ENCODE measurements around the gene GATAD2B. TPM values are rescaled to one million over a fixed set of nuclear protein-coding genes. Genes with fewer than 3 reads are reported as not detected.
"Not testable (repeated sequence)": the region's sequence is repeated elsewhere in the genome, so short reads cannot be mapped to it uniquely, and the experiment has no call there.

GATAD2B gene
- total and polyA plus RNA-seq, 2 donors (not counting 3 experiments of a cell fraction or from before 2014, with no cell fraction given) = 8.5 to 46.3 TPM

DNA sequence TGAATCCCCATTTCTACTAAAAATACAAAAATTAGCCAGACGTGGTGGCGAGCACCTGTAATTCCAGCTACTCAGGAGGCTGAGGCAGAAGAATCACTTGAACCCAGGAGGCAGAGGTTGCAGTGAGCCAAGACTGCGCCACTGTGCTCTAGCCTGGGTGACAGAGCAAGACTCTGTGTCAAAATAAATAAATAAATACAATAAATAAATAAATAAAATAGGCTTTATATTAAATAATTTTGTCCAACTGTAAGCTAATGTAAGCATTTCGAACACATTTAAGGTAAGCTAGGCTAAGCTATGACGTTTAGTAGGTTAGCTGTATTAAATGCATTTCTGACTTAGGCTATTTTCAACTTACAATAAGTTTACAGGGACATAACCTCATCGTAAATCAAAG is 12.2 kb downstream of the GATAD2B start:
- dilution Hi-C loops (cut with MboI; ENCODE audit: extremely low pct_ligation_motif_present, low sequenced_read_pairs); H3K9me1 ChIP-seq (replicated peaks; ENCODE audit: control insufficient read depth, extremely low read depth, insufficient read depth, low read length); H3K4me2 ChIP-seq (ENCODE audit: insufficient read depth, low read length); H3K27me3 ChIP-seq (ENCODE audit: control insufficient read depth in 2 of 2, insufficient read depth in 2 of 2, low read length in 2 of 2); POLR2A ChIA-PET; H3K9ac ChIP-seq (replicated peaks; ENCODE audit: extremely low read depth, insufficient read depth, low read length); H3K4me3 ChIP-seq (replicated peaks in 1 of 3; ENCODE audit: insufficient read depth in 1 of 3, low read depth in 1 of 3, low read length in 3 of 3); BruUV-seq (replicated peaks); H3K9me3 ChIP-seq (replicated peaks; ENCODE audit: control insufficient read depth, insufficient read depth, low read length); H3K4me1 ChIP-seq (ENCODE audit: control insufficient read depth, extremely low read depth, insufficient read depth, low read length); FAIRE-seq; DNase-seq (ENCODE audit: low read depth, low spot score); H4K20me1 ChIP-seq (replicated peaks; ENCODE audit: control insufficient read depth, extremely low read depth, insufficient read depth, low read length); intact Hi-C loops (cut with micrococcal nuclease); H3K36me3 ChIP-seq (ENCODE audit: control insufficient read depth in 2 of 2, extremely low read depth in 1 of 2, insufficient read depth in 2 of 2, low read length in 2 of 2); H2AFZ ChIP-seq (ENCODE audit: low read depth, low read length); H3K27ac ChIP-seq (ENCODE audit: insufficient read depth, low read depth, low read length): not testable (repeated sequence)
- peaks cover 88% of the 10 kb centered on the region for H3K79me2 ChIP-seq (ENCODE audit: control insufficient read depth, insufficient read depth, low read length)
- CTCF ChIA-PET = interaction anchor here (1.0 to 1.8 kb wide), 3 partner anchors 11 to 90 kb away, joined by 3 to 8 read pairs (median 3); partner anchors contain the start of gene DENND4B

- dilution Hi-C loops (cut with MboI; ENCODE audit: extremely low pct_ligation_motif_present, low sequenced_read_pairs) = no loop called here
- Histone ChIP-seq H3K36me3 (ENCODE audit: control insufficient read depth in 2 of 2, extremely low read depth in 1 of 2, insufficient read depth in 2 of 2, low read length in 2 of 2) (peaks cover 0 to 2% of the 10 kb centered on the region in 2 experiments), H4K20me1 (replicated peaks; ENCODE audit: control insufficient read depth, extremely low read depth, insufficient read depth, low read length) (peaks cover 6% of the 10 kb centered on the region), H3K4me2 (ENCODE audit: insufficient read depth, low read length) (no peak overlapping the region), H3K9me3 (replicated peaks; ENCODE audit: control insufficient read depth, insufficient read depth, low read length) (no peaks in the 10 kb centered on the region), H3K9ac (replicated peaks; ENCODE audit: extremely low read depth, insufficient read depth, low read length) (no peak overlapping the region), H3K27ac (ENCODE audit: insufficient read depth, low read depth, low read length) (no peak overlapping the region), H3K9me1 (replicated peaks; ENCODE audit: control insufficient read depth, extremely low read depth, insufficient read depth, low read length) (no peaks in the 10 kb centered on the region), H3K27me3 (ENCODE audit: control insufficient read depth in 2 of 2, insufficient read depth in 2 of 2, low read length in 2 of 2) (no peaks in the 10 kb centered on the region), H3K79me2 (ENCODE audit: control insufficient read depth, insufficient read depth, low read length) (peaks cover 90% of the 10 kb centered on the region), H3K4me3 (replicated peaks in 1 of 3; ENCODE audit: insufficient read depth in 1 of 3, low read depth in 1 of 3, low read length in 3 of 3) (no peak overlapping the region), H2AFZ (ENCODE audit: low read depth, low read length) (no peak overlapping the region), H3K4me1 (ENCODE audit: control insufficient read depth, extremely low read depth, insufficient read depth, low read length) (no peaks in the 10 kb centered on the region)
- POLR2A ChIA-PET = interaction anchor here (0.7 kb wide), 1 partner anchor 87 kb away, joined by 3 read pairs; no protein-coding TSS in a partner anchor
- no peak for DNase-seq (ENCODE audit: low read depth, low spot score)
- intact Hi-C loops (cut with micrococcal nuclease) = no loop called here
- CTCF ChIA-PET = no interaction called here
- no TSS peak for BruUV-seq (replicated peaks)
- FAIRE-seq = no peak
- TF ChIP-seq MAX (IDR thresholded peaks at IDR 0.05; ENCODE audit: insufficient read depth, insufficient read length) (no peak), FOS (IDR thresholded peaks at IDR 0.05; ENCODE audit: borderline replicate concordance, insufficient read depth, low read length) (no peak), MYC (IDR thresholded peaks at IDR 0.05; ENCODE audit: low read depth, low read length) (no peak), EZH2 (IDR thresholded peaks at IDR 0.05; ENCODE audit: borderline replicate concordance, low read depth, low read length, severe bottlenecking) (no peak)
Observed at GRCh38 chr1:153908071-153908470, 14.7 kb downstream of the GATAD2B start.

Measured in endothelial cell of umbilical vein (primary cell).